Karpas-422 (cell line): ENCODE data around the gene SELENOI. TPM values are rescaled to one million over a fixed set of nuclear protein-coding genes. Genes with fewer than 3 reads are reported as not detected.
A peak's percentile ranks its signal among the peaks of the same experiment; 100 is the strongest.
"Not testable (repeated sequence)": the region's sequence is repeated elsewhere in the genome, so short reads cannot be mapped to it uniquely, and the experiment has no call there.

Source experiments
- DNase-seq: peaks from one replicate; pipeline ENCODE4 v3.0.0-alpha.2; 2015
- H2AFZ ChIP-seq: fragments of 200-600 bp; sonication (generic); 2 replicates; pipeline ENCODE4 v1.6.1; 2014; ENCODE audit warnings: antibody characterized with exemption, low read length, mixed read lengths
- H3K27ac ChIP-seq: fragments of 200-600 bp; sonication (generic); 2 replicates; pipeline ENCODE4 v1.5.1; 2014; ENCODE audit warnings: mild to moderate bottlenecking, low read length, moderate library complexity
- H3K27me3 ChIP-seq: fragments of 200-600 bp; sonication (generic); 2 replicates; pipeline ENCODE4 v1.6.1; 2014; ENCODE audit warnings: low read length, mixed read lengths
- H3K36me3 ChIP-seq: fragments of 200-600 bp; sonication (generic); 2 replicates; pipeline ENCODE4 v1.6.1; 2014; ENCODE audit warnings: low read length, mixed read lengths; ENCODE audit not compliant: insufficient read depth
- H3K4me1 ChIP-seq: fragments of 200-600 bp; sonication (generic); 2 replicates; pipeline ENCODE4 v1.6.1; 2014; ENCODE audit warnings: mild to moderate bottlenecking, low read length, mixed read lengths
- H3K4me2 ChIP-seq: fragments of 200-600 bp; sonication (generic); 2 replicates; pipeline ENCODE4 v1.6.1; 2014; ENCODE audit warnings: low read length, low read depth, mild to moderate bottlenecking; ENCODE audit not compliant: poor library complexity, severe bottlenecking
- H3K4me3 ChIP-seq: fragments of 200-600 bp; sonication (generic); 2 replicates; pipeline ENCODE4 v1.5.1; 2014; ENCODE audit warnings: mild to moderate bottlenecking, antibody characterized with exemption, low read length, mixed read lengths
- H3K79me2 ChIP-seq: fragments of 200-600 bp; sonication (generic); 2 replicates; pipeline ENCODE4 v1.6.1; 2014; ENCODE audit warnings: mild to moderate bottlenecking, low read length, mixed read lengths
- H3K9ac ChIP-seq: fragments of 200-600 bp; sonication (generic); 2 replicates; pipeline ENCODE4 v1.6.0; 2014; ENCODE audit warnings: low read length
- H3K9me2 ChIP-seq: fragments of 200-600 bp; sonication (generic), shearing (Covaris generic); replicated peaks from 2 replicates; pipeline ENCODE4 v1.6.0; 2014; ENCODE audit warnings: mild to moderate bottlenecking, low read length, moderate library complexity; ENCODE audit not compliant: insufficient read depth
- H3K9me3 ChIP-seq: fragments of 300-700, 200-600 bp; sonication (generic); 2 replicates; pipeline ENCODE4 v1.6.1; 2014; ENCODE audit warnings: low read length, mixed read lengths
- H4K20me1 ChIP-seq: fragments of 200-600 bp; sonication (generic); 2 replicates; pipeline ENCODE4 v1.6.1; 2014; ENCODE audit warnings: mild to moderate bottlenecking, antibody characterized with exemption, low read length, low read depth; ENCODE audit not compliant: insufficient read depth
- total RNA-seq: library from RNA; depleted of rRNA; stranded (reverse); fragments of >200 nt; shearing (Covaris generic); gene quantifications from 2 replicates; pipeline ENCODE4 v1.2.3, GENCODE V29; 2014; ENCODE audit warnings: low replicate concordance

Gene SELENOI
- total RNA-seq, 1 experiment from 2014 or later: 31.3 TPM

GRCh38 chr2:26305094-26305493, 40.8 kb upstream of the SELENOI start:
- not testable (repeated sequence) for H4K20me1 ChIP-seq, H3K27ac ChIP-seq, H3K4me2 ChIP-seq, H3K36me3 ChIP-seq, H3K9ac ChIP-seq, H3K4me1 ChIP-seq, H3K9me3 ChIP-seq, H2AFZ ChIP-seq, H3K79me2 ChIP-seq, H3K9me2 ChIP-seq, DNase-seq, H3K4me3 ChIP-seq, H3K27me3 ChIP-seq

GRCh38 chr2:26305540-26305939, 40.4 kb upstream of the SELENOI start:
- H3K27me3 ChIP-seq: no peaks in the 10 kb centered on the region

GRCh38 chr2:26309921-26310320, 36.0 kb upstream of the SELENOI start:
- Histone ChIP-seq H3K36me3 (no peaks in the 10 kb centered on the region), H3K27me3 (no peaks in the 10 kb centered on the region), H2AFZ (no peak overlapping the region), H3K9ac (no peak overlapping the region), H3K4me1 (0 out of 2 replicates have a peak, but pooled peaks cover 1% of the 10 kb centered on the region), H3K4me3 (no peak overlapping the region), H3K4me2 (no peak overlapping the region), H3K27ac (no peak overlapping the region), H3K79me2 (no peaks in the 10 kb centered on the region), H3K9me3 (no peaks in the 10 kb centered on the region), H3K9me2 (no peaks in the 10 kb centered on the region), H4K20me1 (no peaks in the 10 kb centered on the region)
- no peak for DNase-seq

More at GRCh38 chr2:26305540-26305939, 40.4 kb upstream of the SELENOI start:
- no peak overlapping the region for H3K27ac ChIP-seq
- no peaks in the 10 kb centered on the region for H4K20me1 ChIP-seq
- no peaks in the 10 kb centered on the region for H3K79me2 ChIP-seq
- no peak overlapping the region for H3K4me3 ChIP-seq
- H3K4me1 ChIP-seq: no peaks in the 10 kb centered on the region
- no peaks in the 10 kb centered on the region for H3K36me3 ChIP-seq
- H3K9me3 ChIP-seq: no peaks in the 10 kb centered on the region
- H3K9ac ChIP-seq: no peak overlapping the region
- DNase-seq: no peak
- no peak overlapping the region for H2AFZ ChIP-seq
- H3K4me2 ChIP-seq: no peak overlapping the region
- H3K9me2 ChIP-seq: no peaks in the 10 kb centered on the region

- Histone ChIP-seq H3K36me3 (no peaks in the 10 kb centered on the region), H3K9me3 (no peaks in the 10 kb centered on the region), H3K79me2 (no peaks in the 10 kb centered on the region), H3K27me3 (no peaks in the 10 kb centered on the region), H3K9me2 (no peaks in the 10 kb centered on the region), H3K27ac (no peak overlapping the region), H4K20me1 (no peaks in the 10 kb centered on the region), H3K4me3 (no peak overlapping the region), H3K4me1 (0 out of 2 replicates have a peak, but pooled peaks cover 4% of the 10 kb centered on the region), H2AFZ (no peak overlapping the region), H3K4me2 (no peak overlapping the region), H3K9ac (no peak overlapping the region)
- no peak for DNase-seq
Measured at GRCh38 chr2:26312471-26312870, 33.5 kb upstream of the SELENOI start.

- Histone ChIP-seq H3K4me2 (no peak overlapping the region), H3K36me3 (no peaks in the 10 kb centered on the region), H3K4me1 (0 out of 2 replicates have a peak, but pooled peaks cover 4% of the 10 kb centered on the region), H4K20me1 (no peaks in the 10 kb centered on the region), H3K4me3 (no peak overlapping the region), H3K79me2 (no peaks in the 10 kb centered on the region), H2AFZ (no peak overlapping the region), H3K9me2 (no peaks in the 10 kb centered on the region), H3K9ac (no peak overlapping the region), H3K27ac (no peak overlapping the region), H3K27me3 (no peaks in the 10 kb centered on the region), H3K9me3 (no peaks in the 10 kb centered on the region)
- no peak for DNase-seq
Measured at GRCh38 chr2:26313446-26313845, 32.5 kb upstream of the SELENOI start.

GRCh38 chr2:26314243-26314642, 31.7 kb upstream of the SELENOI start:
- H3K27me3 ChIP-seq: no peaks in the 10 kb centered on the region

GRCh38 chr2:26316041-26316440, 29.9 kb upstream of the SELENOI start:
- peak; percentile 68 for DNase-seq
- Histone ChIP-seq H3K36me3 (no peaks in the 10 kb centered on the region), H3K27me3 (no peaks in the 10 kb centered on the region), H3K27ac (no peak overlapping the region), H4K20me1 (no peaks in the 10 kb centered on the region), H3K4me1 (0 out of 2 replicates have a peak, but pooled peaks cover 4% of the 10 kb centered on the region), H3K4me3 (no peak overlapping the region), H3K4me2 (no peak overlapping the region), H2AFZ (no peak overlapping the region), H3K9me2 (no peaks in the 10 kb centered on the region), H3K79me2 (no peaks in the 10 kb centered on the region), H3K9me3 (no peaks in the 10 kb centered on the region), H3K9ac (no peak overlapping the region)

More at GRCh38 chr2:26314243-26314642, 31.7 kb upstream of the SELENOI start:
- Histone ChIP-seq H3K79me2 (no peaks in the 10 kb centered on the region), H3K27ac (no peak overlapping the region), H2AFZ (no peak overlapping the region), H4K20me1 (no peaks in the 10 kb centered on the region), H3K9me3 (no peaks in the 10 kb centered on the region), H3K4me3 (no peak overlapping the region), H3K36me3 (no peaks in the 10 kb centered on the region), H3K4me1 (0 out of 2 replicates have a peak, but pooled peaks cover 4% of the 10 kb centered on the region), H3K9ac (no peak overlapping the region), H3K9me2 (no peaks in the 10 kb centered on the region), H3K4me2 (no peak overlapping the region)
- no peak for DNase-seq

GRCh38 chr2:26316845-26317244, 29.1 kb upstream of the SELENOI start:
- Histone ChIP-seq H3K4me2 (no peak overlapping the region), H4K20me1 (no peaks in the 10 kb centered on the region), H2AFZ (no peak overlapping the region), H3K9me3 (no peaks in the 10 kb centered on the region), H3K36me3 (no peaks in the 10 kb centered on the region), H3K4me3 (no peak overlapping the region), H3K4me1 (0 out of 2 replicates have a peak, but pooled peaks cover 4% of the 10 kb centered on the region), H3K27ac (no peak overlapping the region), H3K9ac (no peak overlapping the region), H3K27me3 (no peaks in the 10 kb centered on the region), H3K9me2 (no peaks in the 10 kb centered on the region), H3K79me2 (no peaks in the 10 kb centered on the region)
- no peak for DNase-seq
